ENCODE results near the gene DNAJC9.
"Not testable (repeated sequence)": the region's sequence is repeated elsewhere in the genome, so short reads cannot be mapped to it uniquely, and the experiment has no call there.

The DNAJC9 gene, protein sequence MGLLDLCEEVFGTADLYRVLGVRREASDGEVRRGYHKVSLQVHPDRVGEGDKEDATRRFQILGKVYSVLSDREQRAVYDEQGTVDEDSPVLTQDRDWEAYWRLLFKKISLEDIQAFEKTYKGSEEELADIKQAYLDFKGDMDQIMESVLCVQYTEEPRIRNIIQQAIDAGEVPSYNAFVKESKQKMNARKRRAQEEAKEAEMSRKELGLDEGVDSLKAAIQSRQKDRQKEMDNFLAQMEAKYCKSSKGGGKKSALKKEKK

DNA sequence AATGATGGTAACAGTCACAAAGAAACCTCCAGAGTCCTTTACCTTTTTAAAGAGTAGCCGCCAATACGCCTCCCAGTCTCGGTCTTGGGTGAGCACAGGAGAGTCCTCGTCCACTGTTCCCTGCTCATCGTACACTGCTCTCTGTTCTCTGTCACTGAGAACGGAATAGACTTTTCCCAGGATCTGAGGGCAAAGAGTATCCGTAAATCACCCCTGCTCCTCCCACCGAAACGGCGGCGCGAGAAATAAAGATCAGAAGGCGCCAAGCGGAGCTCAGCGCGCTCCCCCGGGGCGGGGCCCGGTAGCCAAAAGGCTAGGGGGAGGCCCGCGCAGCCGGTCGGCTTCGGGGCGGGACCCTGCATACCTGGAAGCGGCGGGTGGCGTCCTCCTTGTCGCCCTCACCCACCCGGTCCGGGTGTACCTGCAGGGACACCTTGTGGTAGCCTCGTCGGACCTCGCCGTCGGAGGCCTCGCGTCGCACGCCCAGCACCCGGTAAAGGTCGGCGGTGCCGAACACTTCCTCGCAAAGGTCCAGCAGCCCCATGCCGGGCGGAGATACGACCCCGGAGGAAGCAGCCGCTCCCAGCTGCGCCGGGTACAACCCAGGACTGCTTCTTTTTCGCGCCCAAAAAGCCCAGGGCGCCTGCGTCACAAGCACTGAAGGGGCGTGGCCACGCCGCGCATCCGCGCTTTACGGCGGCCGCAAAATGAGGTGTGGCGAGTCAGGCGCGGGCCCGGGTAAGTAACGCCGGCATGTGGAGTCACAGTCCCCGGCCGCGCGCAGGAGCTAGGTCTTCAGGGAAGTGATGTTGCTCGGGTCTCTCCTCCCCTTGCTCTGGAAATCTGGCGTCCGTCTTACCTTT lies at the start of gene DNAJC9:
DNAJC9 (minus strand) TSS at position 610 of the 863 bp plus-strand sequence; CDS start at position 544, 66 bp downstream.
- DNase-seq = peak; percentile 42 to 98 (median 86)

DNA sequence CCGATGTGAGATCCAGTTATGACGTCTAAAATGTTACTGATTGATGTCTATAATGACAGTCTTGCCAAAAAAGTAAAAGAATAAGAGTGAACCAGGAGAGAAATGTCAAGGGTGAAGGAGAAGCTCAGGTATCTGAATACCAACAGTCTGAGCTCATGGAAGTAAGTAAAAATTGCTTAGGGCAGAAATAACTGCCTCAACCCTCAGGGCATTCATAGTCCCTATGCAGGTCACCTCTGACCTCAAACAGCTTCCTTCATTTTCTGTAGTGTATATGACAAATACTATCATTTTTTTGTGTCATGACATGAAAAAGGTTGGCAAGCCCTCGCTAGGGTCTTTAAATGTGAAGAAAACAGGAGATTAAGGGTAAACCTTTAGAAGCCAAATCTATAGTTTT lies 46.4 kb upstream of the DNAJC9 start:
- no peak for DNase-seq

DNA sequence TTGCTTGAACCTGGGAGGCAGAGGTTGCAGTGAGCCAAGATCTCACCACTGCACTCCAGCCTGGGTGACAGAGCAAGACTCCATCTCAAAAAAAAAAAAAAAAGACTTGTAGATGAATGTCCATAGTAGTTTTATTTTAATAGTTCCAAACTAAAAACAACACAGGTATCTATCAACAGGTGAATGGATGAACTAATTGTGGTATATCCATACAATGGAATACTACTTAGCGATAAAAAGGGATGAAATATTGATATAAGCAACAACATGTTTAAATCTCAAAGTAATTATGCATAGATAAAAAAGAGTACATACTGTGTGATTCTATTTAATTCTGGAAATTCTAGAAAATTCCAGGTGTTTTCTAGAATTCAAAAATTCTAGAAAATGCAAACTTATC lies 42.9 kb upstream of the DNAJC9 start:
- no peak for DNase-seq

GRCh38 chr10:73287441-73287840 lies 40.4 kb upstream of the DNAJC9 start:
- DNase-seq = no peak

GRCh38 chr10:73281097-73281496 lies 34.0 kb upstream of the DNAJC9 start:
- no peak for DNase-seq

DNA sequence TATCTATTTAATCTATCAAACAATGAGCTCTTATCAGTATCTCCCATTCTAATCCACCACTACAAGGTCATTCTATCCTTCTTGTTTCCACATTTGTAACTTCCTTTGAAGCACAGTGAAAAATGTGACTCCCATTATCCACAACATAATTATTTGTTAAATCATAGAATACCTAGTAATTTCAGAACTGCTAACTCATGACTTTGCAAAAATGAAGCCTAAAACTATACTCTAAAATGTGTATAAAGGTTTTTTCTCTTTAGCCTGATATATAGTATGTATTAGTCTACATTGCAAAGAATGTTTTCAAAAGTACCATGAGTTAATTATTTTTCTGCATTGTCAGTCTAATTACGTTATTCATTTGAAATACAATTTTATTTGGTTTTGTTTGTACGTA lies 17.4 kb upstream of the DNAJC9 start:
- no peak for DNase-seq

DNA sequence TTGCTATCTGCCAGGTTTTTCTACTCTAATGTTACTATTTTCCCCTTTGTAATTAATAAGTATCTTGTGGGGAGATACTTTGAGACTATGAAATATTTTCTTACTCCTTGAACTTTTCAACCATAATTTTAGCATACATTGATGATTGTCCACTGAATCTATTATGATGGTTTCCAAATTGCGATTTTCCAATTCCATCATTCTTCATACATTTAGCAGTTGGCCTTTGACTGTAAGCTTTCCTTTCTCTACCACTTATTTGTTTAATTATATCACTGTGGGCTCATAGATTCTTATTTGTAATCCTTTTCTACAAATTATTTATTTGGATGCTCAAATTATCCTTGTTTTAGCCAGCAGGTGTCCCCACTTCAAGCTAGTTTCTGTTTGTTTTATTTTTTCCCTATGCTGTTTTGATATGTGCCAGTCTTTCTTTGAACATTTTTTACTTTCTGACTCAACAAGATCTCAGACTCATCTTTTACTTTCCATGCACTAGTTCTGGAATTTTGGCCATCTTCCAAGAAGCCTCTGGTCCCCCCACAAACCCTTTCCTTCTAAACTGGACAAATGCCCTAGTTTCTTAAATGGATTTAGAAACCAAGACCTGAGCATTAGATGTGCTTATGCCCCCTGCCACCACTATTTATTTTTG lies 16.8 kb upstream of the DNAJC9 start:
- peak in 1 of 56 donors; percentile 0 for DNase-seq

DNA sequence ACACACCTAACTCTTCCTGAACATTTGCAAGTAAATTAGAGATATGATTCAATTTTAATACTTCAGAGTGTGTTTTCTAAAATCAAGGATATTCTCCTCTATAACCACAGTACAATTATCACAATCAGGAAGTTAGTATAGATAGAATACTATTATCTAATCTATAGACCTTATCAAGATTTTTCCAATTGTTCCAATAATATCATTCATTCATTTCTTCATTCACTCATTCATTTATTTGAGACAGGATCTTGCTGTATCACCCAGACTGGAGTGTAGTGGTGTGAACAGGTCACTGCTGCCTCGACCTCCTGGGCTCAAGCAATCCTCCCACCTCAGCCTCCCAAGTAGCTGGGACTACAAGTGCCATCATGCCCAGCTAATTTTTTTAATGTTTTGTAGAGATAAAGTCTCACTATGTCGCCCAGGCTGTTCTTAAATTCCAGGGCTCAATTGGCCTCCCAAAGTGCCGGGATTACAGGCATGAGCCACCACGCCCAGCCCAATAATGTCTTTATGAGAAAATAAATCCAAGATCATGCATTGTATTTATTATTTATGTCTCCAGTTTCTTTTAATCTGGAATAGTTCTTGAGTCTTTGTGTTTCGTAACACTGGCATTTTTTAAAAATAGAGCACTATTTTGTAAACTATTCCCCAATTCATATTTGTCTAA lies 16.0 kb upstream of the DNAJC9 start:
- DNase-seq = no peak

DNA sequence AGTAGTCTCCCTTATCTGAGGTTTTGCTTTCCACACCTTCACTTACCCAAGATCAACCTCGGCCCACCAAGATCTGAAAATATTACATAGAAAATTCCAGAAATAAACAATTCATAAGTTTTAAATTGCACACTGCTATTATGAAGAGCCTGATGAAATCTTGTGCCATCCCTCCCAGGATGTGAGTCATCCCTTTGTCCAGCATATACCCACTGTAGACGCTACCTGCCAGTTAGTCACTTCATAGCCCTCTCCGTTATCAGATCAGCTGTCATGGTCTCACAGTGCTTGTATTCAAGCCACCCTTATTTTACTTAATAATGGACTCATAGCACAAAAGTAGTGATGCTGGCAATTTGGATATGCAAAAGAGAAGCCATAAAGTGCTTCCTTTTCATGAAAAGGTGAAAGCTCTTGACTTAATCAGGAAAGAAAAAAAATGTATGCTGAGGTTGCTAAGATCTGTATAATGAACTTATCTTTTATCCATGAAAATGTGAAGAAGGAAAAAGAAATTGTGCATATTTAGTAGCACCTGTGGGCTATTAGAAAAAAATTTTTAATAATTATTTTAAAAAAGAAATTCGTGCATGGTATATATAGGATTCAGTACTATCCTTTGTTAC lies 15.2 kb upstream of the DNAJC9 start:
- no peak for DNase-seq

- DNase-seq = no peak
These were observed 14.4 kb upstream of the DNAJC9 start for GRCh38 chr10:73261362-73261995.

- not testable (repeated sequence) for DNase-seq
These were observed 11.6 kb upstream of the DNAJC9 start for GRCh38 chr10:73258612-73259011.

DNA sequence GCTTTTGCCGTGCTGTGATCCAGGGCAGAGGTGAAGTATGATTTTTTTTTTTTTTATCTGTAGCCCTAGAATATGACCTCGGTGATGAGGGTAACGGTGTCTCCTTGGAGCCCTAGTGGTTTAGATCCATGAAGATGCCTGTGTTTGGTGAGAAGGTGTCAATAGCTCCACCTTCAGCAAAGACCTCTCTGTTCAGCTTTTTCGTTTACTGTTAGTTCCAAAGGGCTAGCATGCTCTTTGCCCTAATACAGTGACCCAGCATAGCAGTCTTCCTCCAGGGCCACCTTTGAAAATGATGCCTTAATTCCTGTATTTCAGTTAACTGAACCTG lies 6.1 kb upstream of the DNAJC9 start:
- DNase-seq = no peak

DNA sequence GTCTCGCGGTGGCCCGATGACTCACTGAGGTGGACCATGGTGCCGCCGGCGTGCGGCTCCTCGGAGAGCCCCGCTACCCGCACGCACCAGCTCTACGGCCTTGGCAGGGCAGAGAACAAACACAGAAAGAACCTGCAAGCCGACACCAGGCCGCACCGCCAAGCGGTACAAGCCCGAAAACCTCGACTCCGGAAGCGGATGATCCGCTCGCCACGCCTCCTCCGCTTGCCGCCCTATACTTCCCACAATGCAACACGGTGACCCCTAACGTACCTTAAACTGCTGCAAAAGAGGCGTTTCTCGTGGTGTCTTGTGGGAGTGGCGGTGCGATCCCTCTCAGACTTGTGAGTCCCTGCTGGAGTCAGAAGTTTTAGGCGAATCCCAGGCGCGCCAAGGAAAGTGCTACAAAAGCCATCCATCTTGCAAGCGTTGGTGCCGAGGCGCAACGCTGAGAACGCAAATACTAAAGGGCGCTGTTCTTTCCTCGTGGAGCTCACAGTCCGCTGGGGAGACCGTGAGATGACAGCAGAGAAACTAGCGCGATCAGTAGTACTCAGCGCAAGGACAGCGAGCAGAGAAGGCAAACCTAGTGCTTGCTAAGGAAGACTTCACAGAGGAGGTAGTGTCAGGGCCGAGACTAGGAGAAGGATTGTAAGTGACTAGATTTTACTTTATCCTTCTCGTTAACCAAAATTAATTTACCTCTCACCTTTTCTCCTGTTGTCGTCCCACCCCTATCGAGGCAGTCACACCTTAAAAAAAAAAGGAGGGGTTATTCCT lies 5.6 kb upstream of the DNAJC9 start, which contains the start of gene MRPS16:
MRPS16 (minus strand) TSS at position 200 of the 780 bp plus-strand sequence; CDS start at position 38, 162 bp downstream.
- DNase-seq = peak; percentile 69 to 97 (median 90)

DNA sequence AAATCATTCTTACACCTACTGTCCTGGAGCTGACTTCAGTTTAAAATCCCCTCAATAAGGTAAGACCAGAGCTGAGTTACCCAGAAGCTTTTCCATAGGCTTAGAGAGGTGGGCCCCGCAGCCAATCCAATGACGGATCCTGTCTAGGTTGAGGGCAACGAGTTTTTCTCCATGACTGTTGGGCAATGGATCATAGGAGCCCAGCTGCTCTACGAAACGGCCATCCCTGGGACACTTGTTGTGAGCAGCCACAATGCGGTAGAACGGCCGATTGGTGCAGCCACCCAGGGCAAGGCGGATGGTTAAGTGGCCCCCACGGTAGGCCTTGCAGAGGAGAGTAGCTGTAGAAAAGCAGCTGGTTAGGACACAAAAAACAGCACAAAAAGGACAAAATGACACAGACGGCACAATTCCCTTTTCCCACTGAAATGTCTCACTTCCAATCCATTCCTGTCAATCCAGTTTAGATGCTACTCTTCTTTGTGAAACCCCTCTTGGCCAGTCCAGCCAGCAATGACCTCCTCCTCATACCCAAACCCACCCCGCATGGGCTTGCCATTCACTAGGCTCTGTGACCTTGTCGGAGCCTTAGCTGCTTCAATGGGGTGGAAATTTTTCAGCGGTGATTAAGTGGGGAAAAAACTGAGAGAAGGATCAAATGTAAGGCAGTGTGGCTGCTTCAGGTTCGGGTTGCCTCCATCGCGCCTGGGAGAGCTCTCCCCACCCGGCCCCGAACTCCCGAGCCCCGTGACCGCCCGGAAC lies 4.8 kb upstream of the DNAJC9 start:
- peak in 1 of 56 donors; percentile 30 for DNase-seq

DNA sequence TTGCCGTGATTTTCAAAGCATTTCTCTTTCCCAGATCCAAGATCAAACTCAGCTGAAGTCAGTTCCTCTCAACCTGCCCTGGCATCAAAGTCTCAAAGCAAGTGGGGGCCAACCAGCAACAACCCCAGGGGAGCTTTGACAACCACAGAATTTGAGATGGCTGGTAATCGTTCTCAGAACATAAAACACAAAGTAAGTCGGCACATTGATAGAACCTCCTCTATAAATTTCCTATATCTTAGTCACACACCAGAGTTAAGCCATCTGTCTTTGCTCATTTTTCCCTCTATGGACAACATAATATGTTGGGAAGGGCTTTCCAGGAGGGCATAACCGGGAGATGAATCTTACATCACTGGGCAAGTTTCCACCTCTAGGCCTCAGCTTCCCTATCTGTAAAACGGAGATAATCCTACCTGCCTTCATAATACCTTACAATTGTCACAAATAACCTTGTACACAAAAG lies 1.2 kb upstream of the DNAJC9 start:
- no peak for DNase-seq

GRCh38 chr10:73247509-73248258 lies 629 bp upstream of the DNAJC9 start:
- DNase-seq = no peak

DNA sequence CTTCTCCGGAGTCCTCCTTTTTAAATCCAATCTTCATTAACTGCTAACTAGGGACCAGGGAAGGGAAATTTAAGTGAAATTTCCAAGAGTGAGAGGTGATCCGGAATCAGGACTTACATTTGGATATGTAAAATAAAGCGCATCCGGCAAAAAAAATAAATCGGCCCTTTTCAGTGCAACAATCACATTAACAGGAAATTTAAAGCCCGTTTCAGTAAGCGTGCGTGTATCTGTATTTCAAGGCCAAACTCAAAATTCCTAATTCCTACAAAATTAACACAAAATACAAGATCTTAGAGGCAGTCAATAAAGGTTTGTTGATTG lies 771 bp downstream of the DNAJC9 start:
- no peak for DNase-seq

DNA sequence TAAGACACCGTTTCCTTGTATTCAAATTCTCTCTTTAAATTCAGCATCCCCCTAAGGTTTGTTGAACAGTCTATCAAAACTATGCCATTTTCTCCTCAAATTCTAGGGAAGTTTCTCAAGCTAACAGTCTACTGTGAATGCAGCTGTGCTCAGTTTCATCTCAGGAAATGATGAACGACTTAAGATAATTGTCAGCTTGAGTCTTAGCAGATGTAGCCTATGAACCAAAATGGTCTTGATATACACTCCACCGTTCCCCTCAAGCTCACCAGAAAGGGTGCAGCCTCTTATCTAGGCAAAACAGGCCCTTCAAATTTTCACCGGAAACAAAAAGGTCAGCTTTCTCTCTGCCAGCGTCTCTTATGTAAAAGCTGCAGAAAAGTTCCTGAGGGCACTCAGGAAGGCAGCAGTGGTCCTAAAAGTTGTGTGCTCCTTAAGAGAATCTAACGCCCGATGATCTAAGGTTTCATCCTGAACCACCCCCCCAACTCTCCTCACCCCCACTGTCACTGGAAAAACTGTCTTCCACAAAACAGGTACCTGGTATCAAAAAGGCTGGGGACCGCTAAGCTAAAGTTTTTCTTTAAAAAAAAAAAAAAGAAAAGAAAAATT lies 2.1 kb downstream of the DNAJC9 start:
- no peak for DNase-seq
